Measurements from ENCODE around the gene SIDT2. TPM values are rescaled to one million over a fixed set of nuclear protein-coding genes. Genes with fewer than 3 reads are reported as not detected.

SIDT2 gene
- total RNA-seq, 2 experiments from 2014 or later = 16.6 to 17.3 TPM

DNA sequence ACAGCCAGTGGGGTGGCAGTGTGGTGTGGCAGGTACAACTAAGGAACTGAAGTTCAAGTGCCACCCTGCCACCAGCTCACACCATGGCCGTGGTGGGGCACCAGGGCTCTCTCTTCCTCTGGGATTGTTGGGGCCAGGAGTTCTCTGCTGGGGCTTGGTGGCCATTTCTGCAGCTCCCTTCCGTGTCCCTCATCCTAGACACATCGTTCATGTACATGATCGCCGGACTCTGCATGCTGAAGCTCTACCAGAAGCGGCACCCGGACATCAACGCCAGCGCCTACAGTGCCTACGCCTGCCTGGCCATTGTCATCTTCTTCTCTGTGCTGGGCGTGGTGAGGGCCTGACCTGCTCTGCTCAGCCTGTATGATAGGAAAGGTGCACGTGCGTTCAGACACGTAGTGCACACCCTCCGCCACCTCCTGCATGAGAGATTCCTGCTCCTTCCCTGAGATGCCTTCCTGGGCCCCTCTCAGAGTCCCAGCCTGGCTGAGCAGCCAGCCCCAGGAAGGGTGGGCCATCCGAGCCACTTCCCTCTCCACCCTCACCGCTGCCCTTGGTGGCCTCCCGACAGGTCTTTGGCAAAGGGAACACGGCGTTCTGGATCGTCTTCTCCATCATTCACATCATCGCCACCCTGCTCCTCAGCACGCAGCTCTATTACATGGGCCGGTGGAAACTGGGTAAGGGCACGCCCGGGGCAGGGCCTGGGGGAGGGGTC lies 13.3 kb downstream of the SIDT2 start:
- TF ChIP-seq, protein P1, sequence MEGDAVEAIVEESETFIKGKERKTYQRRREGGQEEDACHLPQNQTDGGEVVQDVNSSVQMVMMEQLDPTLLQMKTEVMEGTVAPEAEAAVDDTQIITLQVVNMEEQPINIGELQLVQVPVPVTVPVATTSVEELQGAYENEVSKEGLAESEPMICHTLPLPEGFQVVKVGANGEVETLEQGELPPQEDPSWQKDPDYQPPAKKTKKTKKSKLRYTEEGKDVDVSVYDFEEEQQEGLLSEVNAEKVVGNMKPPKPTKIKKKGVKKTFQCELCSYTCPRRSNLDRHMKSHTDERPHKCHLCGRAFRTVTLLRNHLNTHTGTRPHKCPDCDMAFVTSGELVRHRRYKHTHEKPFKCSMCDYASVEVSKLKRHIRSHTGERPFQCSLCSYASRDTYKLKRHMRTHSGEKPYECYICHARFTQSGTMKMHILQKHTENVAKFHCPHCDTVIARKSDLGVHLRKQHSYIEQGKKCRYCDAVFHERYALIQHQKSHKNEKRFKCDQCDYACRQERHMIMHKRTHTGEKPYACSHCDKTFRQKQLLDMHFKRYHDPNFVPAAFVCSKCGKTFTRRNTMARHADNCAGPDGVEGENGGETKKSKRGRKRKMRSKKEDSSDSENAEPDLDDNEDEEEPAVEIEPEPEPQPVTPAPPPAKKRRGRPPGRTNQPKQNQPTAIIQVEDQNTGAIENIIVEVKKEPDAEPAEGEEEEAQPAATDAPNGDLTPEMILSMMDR (IDR thresholded peaks at IDR 0.05) = no peak
- H3K9me3 Mint-ChIP-seq = no peaks in the 10 kb centered on the region
- no peak overlapping the region for H3K27ac Mint-ChIP-seq
- POLR2A ChIA-PET = no interaction called here
- ATAC-seq (no peak), DNase-seq (no peak)
- CTCF ChIA-PET = interaction anchor here (2.1 kb wide), 1 partner anchor 10 kb away, joined by 5 read pairs; no protein-coding TSS in a partner anchor
- H3K36me3 Mint-ChIP-seq (ENCODE audit: low read depth) = no peaks in the 10 kb centered on the region
- H3K4me3 Mint-ChIP-seq = no peak overlapping the region
- intact Hi-C loops (cut with micrococcal nuclease) = no loop called here
- no peaks in the 10 kb centered on the region for H3K27me3 Mint-ChIP-seq
- no peaks in the 10 kb centered on the region for H3K4me1 Mint-ChIP-seq (ENCODE audit: low read depth)

DNA sequence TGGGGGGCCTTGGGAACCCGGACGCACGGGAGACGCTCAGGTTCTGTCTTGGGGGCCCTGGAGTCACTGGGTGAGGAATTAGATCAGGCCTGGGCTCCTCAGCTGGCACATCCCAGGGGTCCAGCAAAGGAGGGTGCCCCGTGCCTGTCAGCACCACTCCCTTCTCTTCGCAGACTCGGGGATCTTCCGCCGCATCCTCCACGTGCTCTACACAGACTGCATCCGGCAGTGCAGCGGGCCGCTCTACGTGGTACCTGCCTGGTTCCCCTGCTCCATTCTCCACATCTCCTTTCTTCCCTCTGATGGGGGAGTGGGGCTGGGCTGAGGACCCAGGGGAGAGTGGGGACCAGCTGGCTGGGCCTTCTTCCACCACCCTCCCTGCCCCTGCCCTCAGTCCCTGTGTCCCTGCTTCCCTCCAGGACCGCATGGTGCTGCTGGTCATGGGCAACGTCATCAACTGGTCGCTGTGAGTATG lies 13.9 kb downstream of the SIDT2 start:
- intact Hi-C loops (cut with micrococcal nuclease) = no loop called here
- TF ChIP-seq, protein P1 (IDR thresholded peaks at IDR 0.05) = no peak
- H3K4me1 Mint-ChIP-seq (ENCODE audit: low read depth) = no peaks in the 10 kb centered on the region
- H3K27ac Mint-ChIP-seq = no peak overlapping the region
- H3K9me3 Mint-ChIP-seq = no peaks in the 10 kb centered on the region
- ChIA-PET POLR2A (no interaction called here), CTCF (no interaction called here)
- no peaks in the 10 kb centered on the region for H3K36me3 Mint-ChIP-seq (ENCODE audit: low read depth)
- H3K27me3 Mint-ChIP-seq = no peaks in the 10 kb centered on the region
- DNase-seq = no peak
- ATAC-seq = no peak
- no peak overlapping the region for H3K4me3 Mint-ChIP-seq

DNA sequence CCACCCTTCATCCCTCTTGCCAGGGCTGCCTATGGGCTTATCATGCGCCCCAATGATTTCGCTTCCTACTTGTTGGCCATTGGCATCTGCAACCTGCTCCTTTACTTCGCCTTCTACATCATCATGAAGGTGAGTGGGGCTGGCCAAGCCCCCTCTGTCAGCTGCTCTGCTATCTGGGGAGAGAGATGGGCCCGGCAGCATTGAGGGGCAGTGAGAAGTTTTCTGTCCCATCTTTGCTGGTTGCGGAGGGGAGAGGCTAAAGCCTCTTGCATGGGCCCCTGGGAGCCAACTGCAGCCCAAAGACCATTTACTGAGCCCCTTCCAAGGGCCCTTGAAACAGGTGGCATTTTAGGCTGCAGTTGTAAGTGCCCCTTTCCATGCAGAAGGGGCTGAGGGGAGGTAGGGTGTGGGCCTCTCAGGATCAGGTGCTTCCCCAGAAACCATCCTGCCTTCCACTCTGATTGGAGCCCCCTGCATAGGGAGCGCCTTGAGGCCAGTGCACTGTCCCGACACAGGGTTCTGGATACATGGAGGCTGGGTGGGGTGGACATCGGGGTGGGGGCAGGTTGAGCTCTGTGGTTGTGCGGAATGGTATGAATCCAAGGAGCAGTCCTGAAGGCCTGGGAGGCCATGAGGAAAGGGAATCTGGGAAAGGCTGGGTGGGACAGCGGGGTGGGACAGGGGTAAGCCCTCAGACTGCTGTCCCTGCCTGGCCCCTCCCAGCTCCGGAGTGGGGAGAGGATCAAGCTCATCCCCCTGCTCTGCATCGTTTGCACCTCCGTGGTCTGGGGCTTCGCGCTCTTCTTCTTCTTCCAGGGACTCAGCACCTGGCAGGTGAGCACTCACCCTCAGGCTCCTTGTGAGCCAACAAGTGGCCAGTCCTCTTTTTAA lies 14.8 kb downstream of the SIDT2 start:
- ATAC-seq (no peak), DNase-seq (no peak)
- peak overlapping the region; percentile 38 for H3K27ac Mint-ChIP-seq
- H3K4me1 Mint-ChIP-seq (ENCODE audit: low read depth) = no peaks in the 10 kb centered on the region
- ChIA-PET POLR2A (interaction anchor here (0.9 to 1.4 kb wide), 2 partner anchors 18 to 21 kb away, joined by 4 to 5 read pairs; no protein-coding TSS in a partner anchor), CTCF (interaction anchor here (0.6 to 1.2 kb wide), 3 partner anchors 12 to 88 kb away, joined by 3 to 4 read pairs (median 3); partner anchors contain the start of gene SIDT2)
- intact Hi-C loops (cut with micrococcal nuclease) = no loop called here
- no peaks in the 10 kb centered on the region for H3K27me3 Mint-ChIP-seq
- H3K9me3 Mint-ChIP-seq = no peaks in the 10 kb centered on the region
- TF ChIP-seq, protein P1 (IDR thresholded peaks at IDR 0.05) = no peak
- no peak overlapping the region for H3K4me3 Mint-ChIP-seq
- no peaks in the 10 kb centered on the region for H3K36me3 Mint-ChIP-seq (ENCODE audit: low read depth)

DNA sequence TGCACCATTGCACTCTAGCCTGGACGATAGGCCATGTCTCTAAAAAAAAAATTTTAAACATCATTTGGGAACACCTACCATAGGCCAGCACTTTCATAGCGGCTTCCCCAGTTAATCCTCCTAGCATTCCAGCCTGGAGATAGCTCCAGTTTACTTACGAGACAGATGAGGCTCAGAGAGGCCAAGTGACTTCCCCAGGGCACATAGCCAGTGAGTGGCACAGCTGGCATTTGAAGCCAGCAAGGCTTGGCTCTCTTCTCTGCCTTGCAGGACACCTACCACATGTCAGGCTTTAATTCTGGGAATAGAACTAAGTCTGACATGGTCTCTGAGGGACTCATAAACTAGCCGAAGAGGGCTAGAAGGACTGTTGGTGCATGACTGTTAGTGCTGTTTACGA lies 15.7 kb downstream of the SIDT2 start:
- Mint-ChIP-seq H3K27me3 (no peaks in the 10 kb centered on the region), H3K4me3 (no peak overlapping the region), H3K27ac (no peak overlapping the region), H3K4me1 (ENCODE audit: low read depth) (no peaks in the 10 kb centered on the region), H3K9me3 (no peaks in the 10 kb centered on the region), H3K36me3 (ENCODE audit: low read depth) (no peaks in the 10 kb centered on the region)
- ChIA-PET CTCF (interaction anchor here (0.6 to 1.2 kb wide), 4 partner anchors 13 to 89 kb away, joined by 3 to 4 read pairs (median 3); partner anchors contain the start of gene SIDT2), POLR2A (interaction anchor here (0.9 to 1.4 kb wide), 2 partner anchors 17 to 22 kb away, joined by 4 to 5 read pairs; no protein-coding TSS in a partner anchor)
- intact Hi-C loops (cut with micrococcal nuclease) = no loop called here
- ATAC-seq (no peak), DNase-seq (no peak)
- TF ChIP-seq, protein P1 (IDR thresholded peaks at IDR 0.05) = no peak

Data from activated CD8-positive, alpha-beta T cell treated with anti-CD3 and anti-CD28 coated beads for 36 hours (primary cell).